ENCODE results near the gene LCN1.
A peak's percentile ranks its signal among the peaks of the same experiment; 100 is the strongest.
"Not testable (repeated sequence)": the region's sequence is repeated elsewhere in the genome, so short reads cannot be mapped to it uniquely, and the experiment has no call there.

LCN1 gene

DNA sequence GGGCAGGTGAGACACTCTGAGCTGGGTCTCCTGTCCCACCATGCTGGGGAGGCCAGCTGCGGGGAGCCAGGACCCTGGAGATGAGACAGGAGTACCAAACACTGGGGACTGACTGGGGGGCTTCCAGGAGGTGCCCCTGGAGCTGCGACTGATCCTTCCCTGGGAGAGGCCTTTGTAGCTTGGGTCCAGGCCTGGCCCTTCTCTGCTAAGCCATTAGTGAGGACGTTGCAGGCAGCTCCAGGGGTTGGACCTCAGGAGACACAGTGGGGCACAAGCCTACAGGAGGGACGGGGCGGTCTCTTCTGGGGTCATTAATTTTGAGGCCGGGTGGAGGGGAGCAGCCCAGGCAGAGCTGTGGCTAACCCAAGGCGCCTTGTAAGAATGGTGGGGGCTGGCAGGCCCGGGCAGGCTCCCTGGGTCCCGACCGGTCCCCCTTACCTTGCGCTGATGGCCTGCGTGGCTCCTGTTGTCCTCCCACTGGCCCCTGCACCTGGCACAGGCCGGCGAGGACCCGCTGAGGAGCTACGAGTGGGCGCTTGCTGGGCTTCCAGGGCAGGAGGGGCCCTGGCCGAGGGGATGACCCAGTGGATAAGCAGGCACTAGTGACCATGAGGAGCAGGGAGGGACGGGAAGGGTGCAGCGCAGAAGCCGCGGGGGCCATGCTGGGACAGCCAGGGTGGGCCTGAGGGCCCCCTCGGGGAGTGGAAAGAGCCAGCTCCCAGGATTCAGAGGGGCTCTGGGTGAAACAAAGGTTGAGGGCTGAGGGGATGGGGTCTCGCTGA lies 15.6 kb upstream of the LCN1 start:
- DNase-seq, result no peak

DNA sequence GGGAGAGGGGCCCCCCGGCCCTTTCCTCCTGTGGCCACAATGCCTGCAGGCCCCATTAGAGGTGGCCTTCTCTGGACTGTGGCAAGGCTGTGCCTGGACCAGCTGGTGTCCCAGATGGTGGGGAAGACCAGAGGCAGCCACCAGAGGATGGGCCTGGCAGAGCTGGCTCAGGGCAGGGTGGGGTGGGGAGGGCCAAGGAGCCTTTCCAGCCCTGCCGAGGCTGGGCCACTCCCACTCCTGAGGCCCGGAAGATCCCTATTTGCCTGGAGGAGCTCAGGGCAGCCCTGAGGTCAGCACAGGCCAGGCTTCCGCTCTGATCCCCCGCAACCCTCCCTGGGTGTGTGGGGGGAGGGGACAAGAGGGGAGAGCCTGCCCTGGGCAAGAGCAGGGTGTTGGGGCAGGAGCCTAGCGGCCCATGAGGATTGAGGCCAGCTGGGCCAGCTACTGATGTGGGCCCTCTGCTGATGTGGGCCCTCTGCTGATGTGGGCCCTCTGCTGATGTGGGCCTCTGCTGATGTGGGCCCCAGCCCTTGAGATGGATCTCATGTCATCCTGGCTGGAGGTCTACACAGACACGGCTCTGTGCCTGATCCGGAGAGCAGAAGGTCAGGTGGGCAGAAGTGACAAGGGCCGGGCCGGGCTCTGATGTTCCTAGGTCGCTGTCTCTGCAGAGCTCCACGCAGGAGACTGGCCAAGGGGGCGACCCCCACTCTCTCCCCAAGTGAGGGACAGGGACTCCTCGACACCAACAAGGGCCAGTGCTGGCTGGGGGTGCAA lies 14.7 kb upstream of the LCN1 start:
- no peak for DNase-seq

DNA sequence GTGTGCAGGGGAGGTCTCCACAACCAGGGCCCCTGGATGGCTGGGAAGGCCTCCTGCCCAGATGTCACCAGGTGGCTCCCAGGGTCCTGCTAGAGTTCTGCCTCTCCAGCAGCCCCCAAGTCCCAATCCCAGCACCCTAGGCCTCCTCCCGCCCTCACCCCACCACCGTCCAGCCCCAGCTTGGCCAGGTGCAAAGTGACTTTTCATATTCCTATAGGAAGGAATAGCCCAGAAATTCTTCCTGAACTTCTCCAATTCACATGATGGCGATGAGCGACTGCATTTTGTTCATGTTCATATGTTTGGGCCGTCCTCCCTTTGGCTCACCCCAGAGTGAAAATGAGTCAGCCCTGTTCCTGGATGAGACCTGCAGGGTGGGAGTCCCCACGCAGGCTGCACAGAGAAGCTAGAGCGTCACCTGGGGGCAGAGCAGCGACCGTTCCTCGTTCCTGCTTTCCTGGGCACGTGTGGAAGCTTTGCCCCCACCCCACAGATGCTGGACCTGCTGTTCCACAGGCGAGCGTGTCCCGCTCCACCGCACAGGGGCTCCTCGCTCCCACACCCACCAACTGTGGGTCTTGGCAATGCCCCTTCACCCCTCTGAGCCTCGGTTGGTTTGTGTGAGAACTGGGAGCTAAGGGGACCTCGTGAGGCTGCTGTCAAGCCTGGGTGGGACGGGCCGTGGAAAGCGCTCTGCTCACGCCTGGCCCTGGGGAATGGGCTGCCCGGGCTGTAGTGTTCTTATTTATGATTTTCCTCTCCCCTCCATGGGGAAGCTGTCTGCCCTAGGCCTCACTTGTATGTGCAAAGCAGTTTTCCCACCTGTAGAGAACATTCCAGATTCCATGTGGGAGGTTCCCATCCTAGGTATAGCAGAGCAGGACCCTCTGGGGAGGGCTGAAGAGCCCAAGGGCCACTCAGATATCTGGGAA lies 13.9 kb upstream of the LCN1 start:
- no peak for DNase-seq

DNA sequence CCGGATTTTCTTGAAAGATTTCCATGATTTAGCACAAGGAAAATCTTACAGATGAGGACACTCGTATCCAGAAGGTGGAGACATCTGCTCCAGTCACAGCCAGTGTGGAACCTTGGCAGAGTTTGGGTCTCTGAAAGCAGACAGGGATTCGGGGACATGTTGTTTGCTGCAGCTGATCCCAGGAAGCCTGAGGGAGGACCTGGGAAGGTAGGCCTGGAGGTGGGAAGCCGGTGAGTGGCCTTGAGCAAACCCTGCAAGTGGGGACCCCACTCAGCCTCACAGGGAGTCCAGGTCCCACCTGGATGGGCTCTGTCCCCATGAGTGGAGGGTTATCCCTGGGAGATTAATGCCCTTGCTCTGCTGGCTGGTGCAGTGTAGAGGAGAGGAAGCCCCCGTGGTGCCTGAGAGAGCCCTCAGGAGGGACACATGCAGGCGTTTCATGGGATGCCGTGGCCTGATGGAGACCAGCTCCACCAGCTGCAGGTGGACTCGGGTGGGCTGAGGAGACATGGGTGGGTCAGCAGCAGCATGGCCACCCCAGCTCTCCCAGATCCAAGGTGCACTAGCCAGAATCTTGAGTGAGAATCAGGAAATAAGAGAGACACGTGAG lies 12.9 kb upstream of the LCN1 start:
- no peak for DNase-seq

GRCh38 chr9:135509458-135509857 lies 11.8 kb upstream of the LCN1 start:
- no peak for DNase-seq

GRCh38 chr9:135512241-135512603 lies 9.0 kb upstream of the LCN1 start:
- DNase-seq, result no peak

GRCh38 chr9:135512904-135513303 lies 8.3 kb upstream of the LCN1 start:
- DNase-seq, result no peak

- DNase-seq, result no peak
These were observed 7.8 kb upstream of the LCN1 start for GRCh38 chr9:135513351-135513846.

DNA sequence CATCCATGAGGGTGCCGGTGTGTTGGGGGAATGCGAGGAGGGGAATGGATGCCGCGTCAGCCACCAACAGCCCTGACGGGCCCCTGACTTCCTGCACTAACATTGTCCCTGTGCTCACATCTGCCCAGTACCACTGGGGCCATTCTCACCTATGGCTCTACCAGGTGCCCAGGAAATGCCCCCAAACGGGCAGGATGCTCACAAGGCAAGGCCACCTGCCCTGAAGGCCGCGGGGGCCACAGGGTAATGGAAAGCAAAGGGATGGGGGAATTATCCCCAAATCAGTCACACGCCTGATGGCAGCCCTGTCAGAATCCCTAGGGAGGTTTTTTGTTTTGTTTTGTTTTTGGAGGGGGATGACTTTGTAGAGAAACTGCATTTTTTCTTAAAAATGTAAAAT lies 7.3 kb upstream of the LCN1 start:
- not testable (repeated sequence) for DNase-seq

DNA sequence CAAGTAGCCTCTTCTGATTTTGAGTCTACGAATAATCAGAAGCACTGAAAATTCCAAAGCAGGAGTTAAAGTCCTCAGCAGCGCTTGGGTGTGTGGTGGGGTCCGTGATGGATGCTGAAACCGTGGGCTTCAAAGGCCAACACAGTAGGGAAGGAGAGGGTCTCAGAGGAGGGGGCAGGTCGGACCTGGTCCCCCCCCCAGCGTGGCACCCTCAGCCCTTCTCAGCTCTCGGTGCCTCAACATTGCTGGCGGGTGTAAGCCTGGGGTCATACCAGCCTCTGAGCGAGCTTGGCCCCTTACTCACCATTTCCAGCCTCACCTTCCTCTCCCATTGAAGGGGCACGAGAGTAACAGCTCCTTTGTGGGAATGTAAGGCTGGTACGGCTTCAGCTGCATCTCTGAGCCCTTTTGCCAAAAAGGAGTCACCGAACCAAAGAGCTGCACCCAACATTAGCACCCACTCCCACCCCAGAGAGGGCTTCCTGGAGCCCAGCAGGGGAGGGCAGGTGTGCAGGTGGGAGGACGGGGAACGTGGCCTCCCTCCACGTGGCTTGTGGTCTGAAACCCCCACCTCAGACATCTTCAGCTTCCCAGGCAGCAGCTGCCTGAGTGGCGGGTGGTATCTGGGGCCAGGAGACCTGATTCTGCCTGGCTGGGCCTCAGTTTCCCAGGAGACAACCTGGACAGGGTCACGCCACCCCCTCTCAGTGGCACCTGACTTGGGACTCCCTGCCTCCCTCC lies 6.7 kb upstream of the LCN1 start:
- no peak for DNase-seq

GRCh38 chr9:135515083-135515951 lies 5.9 kb upstream of the LCN1 start:
- no peak for DNase-seq

DNA sequence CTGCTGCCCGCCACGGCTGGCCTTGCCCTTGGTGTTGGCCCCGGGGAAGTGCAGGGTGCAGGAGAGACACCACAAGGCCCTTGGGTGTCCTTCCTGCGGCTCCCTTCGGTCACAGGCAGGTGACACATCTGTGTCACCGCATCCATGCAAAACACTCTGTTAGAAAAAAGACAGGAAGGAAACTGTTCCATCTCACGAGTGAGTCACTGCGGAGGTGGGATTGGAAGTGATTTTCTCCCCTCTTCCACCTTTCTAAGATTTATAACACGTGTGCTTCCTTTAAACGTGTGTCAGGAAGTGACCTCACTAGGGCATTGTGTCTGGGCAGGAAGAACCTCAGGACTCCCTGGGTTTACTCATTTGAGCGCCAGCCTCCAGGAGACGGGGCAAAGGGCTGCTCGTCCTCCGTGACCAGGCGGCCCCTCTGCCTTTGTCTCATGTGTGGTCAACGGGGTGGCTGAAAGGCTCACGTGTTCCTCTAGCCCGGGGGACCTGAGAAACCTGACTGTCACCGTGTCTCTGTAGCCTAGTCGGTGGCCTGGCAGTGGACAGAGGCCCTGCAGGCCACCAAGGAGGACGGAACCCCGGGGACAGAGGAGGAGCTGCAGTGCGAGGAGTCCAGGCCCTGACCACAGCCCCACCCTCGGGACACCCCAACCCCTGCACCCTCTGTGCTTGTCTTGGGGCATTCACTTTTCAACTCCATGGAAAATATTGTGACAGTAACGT lies 4.9 kb upstream of the LCN1 start:
- DNase-seq, result no peak

DNA sequence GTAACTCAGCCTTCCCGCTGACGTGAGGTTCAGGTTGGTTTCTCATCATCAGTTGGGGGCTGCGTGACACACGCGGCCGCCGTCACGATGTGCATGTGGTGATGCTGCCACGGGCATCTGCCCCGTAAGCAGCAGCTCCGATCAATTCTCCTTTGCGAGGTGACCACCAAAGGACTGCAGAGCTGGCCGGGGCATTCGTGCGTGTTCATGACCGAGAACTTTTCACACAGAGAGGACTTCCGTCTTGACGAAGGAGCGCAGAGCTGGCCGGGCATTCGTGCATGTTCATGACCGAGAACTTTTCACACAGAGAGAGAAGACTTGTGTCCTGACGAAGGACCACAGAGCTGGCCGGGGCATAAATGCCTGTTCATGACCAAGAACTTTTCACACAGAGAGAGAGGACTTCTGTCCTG lies 3.8 kb upstream of the LCN1 start:
- DNase-seq, result no peak

DNA sequence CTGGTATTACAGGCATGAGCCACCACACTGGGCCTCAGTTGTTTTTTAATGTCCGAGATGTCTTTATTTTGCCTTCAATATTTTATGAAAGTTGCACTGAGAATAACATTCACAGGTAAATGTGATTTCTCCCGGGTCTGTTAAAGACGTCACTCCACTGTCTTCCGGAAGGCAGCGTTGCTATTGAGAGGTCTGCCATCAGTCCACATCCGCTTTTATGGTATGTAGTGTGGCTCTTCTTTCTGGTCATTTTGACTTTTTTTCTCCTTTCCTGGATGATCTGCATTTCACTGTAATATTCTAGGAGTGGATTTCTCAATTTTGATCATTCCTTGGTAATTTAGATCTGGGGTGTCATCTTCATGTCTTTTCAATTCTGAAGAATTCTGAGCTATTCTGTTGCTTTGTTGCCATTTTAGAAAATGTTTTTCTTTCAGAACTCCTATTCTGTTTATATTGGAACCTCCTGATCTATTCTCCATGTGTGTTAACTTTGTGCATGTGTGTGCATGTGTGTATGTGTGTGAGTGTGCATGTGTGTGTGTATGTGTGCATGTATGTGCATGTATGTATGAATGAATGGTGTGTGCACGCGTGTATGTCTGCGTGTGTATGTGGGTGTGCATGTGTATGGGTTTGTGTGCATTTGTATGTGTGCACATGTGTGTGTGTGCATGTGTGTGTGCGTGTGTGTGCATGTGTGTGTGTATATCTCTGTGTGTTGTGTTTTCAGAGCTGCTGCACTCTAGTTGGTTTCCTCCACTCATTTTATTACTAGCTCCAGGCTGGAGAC lies 1.9 kb upstream of the LCN1 start:
- DNase-seq, result no peak

DNA sequence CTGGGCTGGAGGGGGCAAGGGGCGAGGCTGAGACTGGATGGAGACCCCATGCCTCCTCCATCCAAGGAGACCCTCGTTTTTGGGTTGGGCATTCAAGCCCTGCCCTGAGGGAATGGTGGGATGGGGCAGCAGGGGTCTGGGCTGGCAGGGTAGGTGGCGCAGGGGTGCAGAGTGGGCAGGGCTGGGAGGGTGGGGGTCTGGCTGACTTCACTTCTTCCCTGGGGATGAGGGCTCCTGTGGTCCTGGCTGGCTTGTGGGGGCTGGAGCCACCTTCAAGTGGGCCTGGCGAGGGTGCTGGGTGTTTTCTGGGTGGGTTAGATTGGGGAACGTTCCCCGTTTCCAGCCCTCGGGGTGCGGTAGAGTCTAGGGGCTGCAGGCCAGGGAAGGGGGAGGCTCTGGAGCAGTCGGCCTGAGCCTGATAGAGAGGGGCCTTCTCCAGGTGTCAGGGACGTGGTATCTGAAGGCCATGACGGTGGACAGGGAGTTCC lies 412 bp downstream of the LCN1 start:
- no peak for DNase-seq

GRCh38 chr9:135522137-135522877 lies 1.1 kb downstream of the LCN1 start:
- DNase-seq, result peak; percentile 3

DNA sequence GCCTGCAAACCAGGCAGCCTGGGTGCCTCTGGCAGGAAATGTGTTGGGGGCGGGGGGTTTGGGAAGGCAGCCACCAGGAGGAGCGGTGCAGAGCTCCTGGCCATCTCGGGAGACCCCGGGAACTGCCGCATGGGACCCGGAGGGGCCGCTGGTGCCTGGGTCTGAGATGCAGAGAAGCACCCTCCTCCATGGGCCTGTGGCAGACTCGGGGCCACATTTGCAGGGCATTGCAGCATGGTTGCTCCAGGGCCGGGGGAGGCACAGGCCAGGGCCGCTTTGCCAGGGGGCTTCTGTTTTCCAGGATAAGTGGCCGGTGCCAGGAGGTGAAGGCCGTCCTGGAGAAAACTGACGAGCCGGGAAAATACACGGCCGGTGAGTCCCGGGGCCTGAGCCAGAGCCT lies 1.7 kb downstream of the LCN1 start:
- no peak for DNase-seq

DNA sequence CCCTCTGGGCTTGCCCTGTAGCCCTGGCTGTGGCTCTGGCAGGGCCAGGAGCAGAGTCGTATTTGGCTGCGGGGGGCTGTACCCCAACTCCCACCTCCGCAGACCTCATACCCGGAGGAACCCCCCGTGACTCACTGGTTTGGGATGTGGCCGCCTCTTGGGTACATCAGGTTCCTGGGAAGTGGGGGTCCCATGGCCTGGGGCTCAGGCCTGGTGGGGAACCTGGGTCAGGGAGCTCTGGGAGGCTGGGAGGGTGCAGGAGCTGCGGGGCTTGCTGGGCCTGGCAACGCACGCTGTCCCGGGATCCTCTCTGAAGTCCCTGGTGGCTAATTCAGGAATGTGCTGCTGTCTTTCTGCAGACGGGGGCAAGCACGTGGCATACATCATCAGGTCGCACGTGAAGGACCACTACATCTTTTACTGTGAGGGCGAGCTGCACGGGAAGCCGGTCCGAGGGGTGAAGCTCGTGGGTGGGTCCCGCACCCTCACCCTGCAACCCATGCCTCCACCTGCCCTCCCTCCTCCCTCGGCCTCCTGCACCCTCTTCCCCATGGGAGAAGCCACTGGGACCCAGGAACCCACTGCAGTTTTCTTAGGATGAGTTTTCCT lies 2.4 kb downstream of the LCN1 start:
- peak; percentile 4 for DNase-seq
